ENCODE results near the gene WWOX.

The WWOX gene

GRCh38 chr16:78608305-78608776, 508.9 kb downstream of the WWOX start:
- no peak overlapping the region for H3K4me3 ChIP-seq (ENCODE audit: low read length)
- no peak for TF ChIP-seq ZNF274 (IDR thresholded peaks at IDR 0.05; ENCODE audit: low read depth, low read length)

DNA sequence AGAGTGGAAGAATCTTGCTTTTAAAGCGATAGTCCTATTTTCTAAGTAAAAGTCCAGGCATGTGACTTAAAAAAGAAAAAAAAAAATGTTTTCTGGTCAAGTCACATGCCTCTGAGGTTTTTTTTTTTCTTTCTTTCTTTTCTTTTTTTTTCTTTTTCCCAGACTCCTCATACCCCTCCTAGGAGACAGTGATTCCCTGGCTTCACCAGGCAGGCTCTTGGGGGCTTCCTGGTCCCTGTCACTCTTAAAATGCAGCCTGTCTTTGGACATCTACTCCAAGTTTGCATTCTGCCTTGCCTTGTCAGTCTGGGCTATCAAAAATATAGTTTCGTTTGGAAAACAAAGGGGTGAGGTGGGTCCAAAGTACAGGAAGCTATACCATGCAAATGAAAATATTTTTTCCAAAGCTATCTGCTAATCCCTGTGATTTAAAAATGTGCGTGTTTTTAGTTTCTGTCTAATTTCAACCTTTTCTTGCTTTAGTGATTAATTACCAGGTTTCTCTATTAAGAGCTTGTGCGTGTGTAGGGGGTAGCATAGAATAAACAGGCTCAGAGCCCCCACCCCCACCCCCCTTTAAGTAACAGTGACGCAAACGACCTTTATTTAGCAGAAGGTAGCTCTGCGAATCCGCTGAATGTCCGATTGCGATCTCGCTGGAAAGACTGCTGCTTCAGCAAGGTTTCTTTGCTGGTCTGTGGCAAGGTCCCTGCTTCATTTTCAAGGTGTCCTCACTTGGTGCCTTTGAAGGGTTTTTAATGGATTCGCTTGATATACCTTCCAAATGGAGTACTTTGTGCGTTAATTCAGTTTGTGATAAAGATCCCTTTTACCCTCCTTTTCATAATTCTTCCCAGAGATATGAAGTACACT, 510.2 kb downstream of the WWOX start:
- no peak overlapping the region for H3K4me3 ChIP-seq (ENCODE audit: low read length)
- no peak for TF ChIP-seq ZNF274 (IDR thresholded peaks at IDR 0.05; ENCODE audit: low read depth, low read length)

- H3K4me3 ChIP-seq (ENCODE audit: low read length): no peak overlapping the region
- no peak for TF ChIP-seq ZNF274 (IDR thresholded peaks at IDR 0.05; ENCODE audit: low read depth, low read length)
These were observed 511.9 kb downstream of the WWOX start for GRCh38 chr16:78611318-78611717.

DNA sequence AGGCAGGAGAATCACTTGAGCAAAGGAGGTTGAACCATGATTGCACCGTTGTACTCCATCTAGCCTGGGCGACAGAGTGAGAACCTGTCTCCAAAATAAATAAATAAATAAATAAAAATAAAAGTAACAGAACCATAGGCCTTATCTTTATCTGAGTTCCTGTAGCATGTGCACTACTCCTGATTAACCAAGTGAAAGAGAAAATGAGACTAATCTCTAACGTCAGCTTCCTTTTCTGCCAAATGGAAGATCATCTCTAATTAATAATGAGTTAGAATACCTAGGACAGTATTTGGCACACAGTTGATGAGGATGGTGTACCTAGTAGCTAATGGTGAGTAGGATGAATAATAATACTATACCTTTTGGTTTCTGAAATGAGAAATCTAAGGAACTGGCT, 520.4 kb downstream of the WWOX start:
- no peak for TF ChIP-seq ZNF274 (IDR thresholded peaks at IDR 0.05; ENCODE audit: low read depth, low read length)

GRCh38 chr16:78620291-78620690, 520.8 kb downstream of the WWOX start:
- H3K4me3 ChIP-seq (ENCODE audit: low read length): no peak overlapping the region
- TF ChIP-seq ZNF274 (IDR thresholded peaks at IDR 0.05; ENCODE audit: low read depth, low read length): no peak

More for the DNA sequence above, 520.4 kb downstream of the WWOX start:
- H3K4me3 ChIP-seq (ENCODE audit: low read length): no peak overlapping the region

GRCh38 chr16:78623796-78624195, 524.3 kb downstream of the WWOX start:
- no peak overlapping the region for H3K4me3 ChIP-seq (ENCODE audit: low read length)
- TF ChIP-seq ZNF274 (IDR thresholded peaks at IDR 0.05; ENCODE audit: low read depth, low read length): no peak

- no peak for TF ChIP-seq ZNF274 (IDR thresholded peaks at IDR 0.05; ENCODE audit: low read depth, low read length)
- no peak overlapping the region for H3K4me3 ChIP-seq (ENCODE audit: low read length)
These were observed 524.9 kb downstream of the WWOX start for GRCh38 chr16:78624366-78624765.

- TF ChIP-seq ZNF274 (IDR thresholded peaks at IDR 0.05; ENCODE audit: low read depth, low read length): no peak
- H3K4me3 ChIP-seq (ENCODE audit: low read length): no peak overlapping the region
These were observed 529.1 kb downstream of the WWOX start for GRCh38 chr16:78628461-78629045.

DNA sequence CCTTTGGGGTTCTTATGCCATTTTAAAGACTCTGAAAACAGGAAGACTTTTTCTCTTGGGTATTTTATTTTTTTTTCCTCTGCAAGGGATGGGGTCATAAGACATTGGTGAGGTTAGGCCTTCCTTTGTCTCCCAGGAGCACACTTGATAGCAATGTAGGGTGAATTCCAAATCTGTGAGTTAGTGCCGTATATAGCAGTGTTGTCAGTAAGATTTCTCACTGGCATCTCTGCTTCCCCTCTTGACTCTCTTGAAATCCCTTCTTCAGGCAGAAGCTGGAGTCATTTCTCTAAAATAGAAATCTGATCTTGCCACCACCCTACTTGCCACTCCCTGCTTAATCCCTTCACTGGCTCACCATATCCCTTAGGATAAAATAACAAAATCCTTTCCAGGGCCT, 529.7 kb downstream of the WWOX start:
- H3K4me3 ChIP-seq (ENCODE audit: low read length): no peak overlapping the region
- TF ChIP-seq ZNF274 (IDR thresholded peaks at IDR 0.05; ENCODE audit: low read depth, low read length): no peak

GRCh38 chr16:78630102-78630501, 530.6 kb downstream of the WWOX start:
- H3K4me3 ChIP-seq (ENCODE audit: low read length): no peak overlapping the region
- no peak for TF ChIP-seq ZNF274 (IDR thresholded peaks at IDR 0.05; ENCODE audit: low read depth, low read length)

- H3K4me3 ChIP-seq (ENCODE audit: low read length): no peak overlapping the region
- TF ChIP-seq ZNF274 (IDR thresholded peaks at IDR 0.05; ENCODE audit: low read depth, low read length): no peak
These were observed 534.1 kb downstream of the WWOX start for GRCh38 chr16:78633551-78633950.

- TF ChIP-seq ZNF274 (IDR thresholded peaks at IDR 0.05; ENCODE audit: low read depth, low read length): no peak
- no peak overlapping the region for H3K4me3 ChIP-seq (ENCODE audit: low read length)
These were observed 536.4 kb downstream of the WWOX start for GRCh38 chr16:78635807-78636206.

DNA sequence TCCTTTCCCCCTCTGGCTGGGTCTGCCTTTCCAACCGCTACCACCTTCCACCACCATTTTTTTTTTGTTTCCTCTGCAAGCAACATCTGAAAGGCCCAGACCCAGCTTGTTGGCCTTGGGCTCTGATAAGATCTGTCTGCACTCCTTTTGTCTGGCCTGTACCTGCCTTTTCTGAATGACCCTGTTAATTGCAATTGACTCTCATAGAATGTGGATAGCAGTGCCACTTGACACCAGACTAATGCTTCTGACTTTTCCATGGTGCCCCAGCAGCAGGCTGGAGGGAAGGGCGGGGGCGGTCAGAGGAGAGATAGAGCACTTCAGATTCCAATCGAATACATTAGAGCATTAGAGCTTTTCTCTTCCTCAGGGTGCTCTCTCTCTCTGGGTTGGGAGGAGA, 538.9 kb downstream of the WWOX start:
- no peak for TF ChIP-seq ZNF274 (IDR thresholded peaks at IDR 0.05; ENCODE audit: low read depth, low read length)
- no peak overlapping the region for H3K4me3 ChIP-seq (ENCODE audit: low read length)

DNA sequence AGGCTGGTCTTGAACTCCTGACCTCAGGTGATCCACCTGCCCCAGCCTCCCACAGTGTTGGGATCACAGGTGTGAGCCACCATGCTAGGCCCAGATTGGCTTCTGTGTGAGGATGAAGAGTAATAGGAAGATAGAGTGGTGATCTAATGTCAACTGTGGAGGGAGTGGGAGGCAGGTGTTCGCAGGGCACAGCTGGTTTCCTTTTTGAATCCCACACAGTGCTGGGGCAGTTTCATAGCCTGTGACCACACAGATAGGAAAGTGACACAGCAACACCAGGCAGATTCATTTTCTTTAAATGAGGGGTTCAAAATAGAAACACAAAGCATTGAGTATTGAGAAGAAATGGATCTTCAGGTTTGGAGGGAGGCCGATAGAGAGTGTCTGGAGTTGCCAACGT, 540.3 kb downstream of the WWOX start:
- TF ChIP-seq ZNF274 (IDR thresholded peaks at IDR 0.05; ENCODE audit: low read depth, low read length): no peak
- no peak overlapping the region for H3K4me3 ChIP-seq (ENCODE audit: low read length)

DNA sequence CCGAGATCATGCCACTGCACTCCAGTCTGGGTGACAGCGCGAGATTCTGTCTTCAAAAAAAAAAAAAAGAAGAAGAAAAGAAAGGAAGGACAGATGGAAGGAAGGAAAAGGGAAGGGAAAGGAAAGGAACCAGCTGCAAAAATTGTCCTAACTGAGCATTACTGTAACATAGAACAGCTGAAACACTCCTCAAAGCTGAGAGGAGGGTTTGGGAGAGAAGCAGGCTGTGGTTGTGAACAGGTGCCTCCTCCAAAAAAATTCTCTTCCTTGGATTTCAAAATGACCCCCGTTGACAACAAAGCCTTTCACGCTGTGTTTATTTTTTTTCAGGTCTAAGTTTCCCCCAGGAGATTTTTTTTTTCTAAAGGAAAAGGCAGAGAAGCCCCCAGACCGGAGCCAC, 541.4 kb downstream of the WWOX start:
- H3K4me3 ChIP-seq (ENCODE audit: low read length): no peak overlapping the region
- no peak for TF ChIP-seq ZNF274 (IDR thresholded peaks at IDR 0.05; ENCODE audit: low read depth, low read length)

Measured in GM08714 (cell line).